ENCODE results near the gene CAMK4.

GRCh38 chr5:111200828-111201227 lies 23.4 kb upstream of the CAMK4 start:
- TF ChIP-seq CTCF (IDR thresholded peaks at IDR 0.05; ENCODE audit: insufficient read depth, low read depth, low read length) (no peak), EZH2 (IDR thresholded peaks at IDR 0.05; ENCODE audit: insufficient read depth, low read length) (no peak)
